ENCODE data around the gene CD38.

DNA sequence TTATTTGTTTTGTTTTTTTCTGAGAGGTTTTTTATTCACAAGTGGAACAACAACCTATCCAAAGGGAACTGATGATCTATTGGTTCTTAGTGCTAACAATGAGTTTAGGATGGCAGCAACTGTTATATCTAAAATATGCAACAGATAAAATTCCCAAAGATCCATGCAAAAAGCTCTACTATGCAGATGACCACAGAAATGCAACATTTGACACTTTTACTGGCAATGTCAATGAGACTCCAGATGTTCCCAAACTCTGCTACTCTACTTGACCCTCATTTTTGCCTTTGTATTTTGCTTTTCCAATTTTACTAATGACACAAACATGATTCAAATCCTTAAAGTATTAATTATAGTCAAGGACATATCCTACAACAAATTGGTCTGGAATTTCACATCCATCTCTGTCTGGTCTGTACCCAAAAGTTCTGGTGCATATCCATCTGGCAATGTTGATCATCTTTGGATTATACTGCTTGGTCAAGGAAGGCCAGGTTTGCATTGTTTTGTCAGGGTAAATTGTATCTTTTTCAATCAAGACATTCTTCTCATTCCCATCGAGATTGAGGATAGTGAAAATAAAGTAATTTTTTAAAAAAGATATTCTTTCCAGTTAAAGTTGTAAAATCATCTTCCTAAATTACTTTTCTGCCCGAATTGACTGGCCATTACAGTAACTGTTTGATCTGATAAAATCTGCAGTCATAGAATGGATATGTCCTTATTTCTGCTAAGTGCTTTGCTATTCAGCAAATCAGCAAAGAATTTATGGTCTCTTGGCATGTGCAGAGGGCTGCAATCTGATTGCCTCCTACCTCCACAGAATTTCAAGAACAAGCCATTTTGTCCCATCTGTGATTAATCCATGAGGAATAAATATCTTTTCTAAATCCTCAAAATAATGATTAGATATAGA is 86.8 kb downstream of the CD38 start:
- TF ChIP-seq, protein P1, sequence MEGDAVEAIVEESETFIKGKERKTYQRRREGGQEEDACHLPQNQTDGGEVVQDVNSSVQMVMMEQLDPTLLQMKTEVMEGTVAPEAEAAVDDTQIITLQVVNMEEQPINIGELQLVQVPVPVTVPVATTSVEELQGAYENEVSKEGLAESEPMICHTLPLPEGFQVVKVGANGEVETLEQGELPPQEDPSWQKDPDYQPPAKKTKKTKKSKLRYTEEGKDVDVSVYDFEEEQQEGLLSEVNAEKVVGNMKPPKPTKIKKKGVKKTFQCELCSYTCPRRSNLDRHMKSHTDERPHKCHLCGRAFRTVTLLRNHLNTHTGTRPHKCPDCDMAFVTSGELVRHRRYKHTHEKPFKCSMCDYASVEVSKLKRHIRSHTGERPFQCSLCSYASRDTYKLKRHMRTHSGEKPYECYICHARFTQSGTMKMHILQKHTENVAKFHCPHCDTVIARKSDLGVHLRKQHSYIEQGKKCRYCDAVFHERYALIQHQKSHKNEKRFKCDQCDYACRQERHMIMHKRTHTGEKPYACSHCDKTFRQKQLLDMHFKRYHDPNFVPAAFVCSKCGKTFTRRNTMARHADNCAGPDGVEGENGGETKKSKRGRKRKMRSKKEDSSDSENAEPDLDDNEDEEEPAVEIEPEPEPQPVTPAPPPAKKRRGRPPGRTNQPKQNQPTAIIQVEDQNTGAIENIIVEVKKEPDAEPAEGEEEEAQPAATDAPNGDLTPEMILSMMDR (IDR thresholded peaks at IDR 0.05; ENCODE audit: insufficient read depth, low read depth, low read length) = no peak
- TF ChIP-seq EZH2 (IDR thresholded peaks at IDR 0.05; ENCODE audit: insufficient read depth, low read length) = no peak

All from astrocyte (in vitro differentiated cells and primary cell).